ENCODE results near the gene PPP1CB.

DNA sequence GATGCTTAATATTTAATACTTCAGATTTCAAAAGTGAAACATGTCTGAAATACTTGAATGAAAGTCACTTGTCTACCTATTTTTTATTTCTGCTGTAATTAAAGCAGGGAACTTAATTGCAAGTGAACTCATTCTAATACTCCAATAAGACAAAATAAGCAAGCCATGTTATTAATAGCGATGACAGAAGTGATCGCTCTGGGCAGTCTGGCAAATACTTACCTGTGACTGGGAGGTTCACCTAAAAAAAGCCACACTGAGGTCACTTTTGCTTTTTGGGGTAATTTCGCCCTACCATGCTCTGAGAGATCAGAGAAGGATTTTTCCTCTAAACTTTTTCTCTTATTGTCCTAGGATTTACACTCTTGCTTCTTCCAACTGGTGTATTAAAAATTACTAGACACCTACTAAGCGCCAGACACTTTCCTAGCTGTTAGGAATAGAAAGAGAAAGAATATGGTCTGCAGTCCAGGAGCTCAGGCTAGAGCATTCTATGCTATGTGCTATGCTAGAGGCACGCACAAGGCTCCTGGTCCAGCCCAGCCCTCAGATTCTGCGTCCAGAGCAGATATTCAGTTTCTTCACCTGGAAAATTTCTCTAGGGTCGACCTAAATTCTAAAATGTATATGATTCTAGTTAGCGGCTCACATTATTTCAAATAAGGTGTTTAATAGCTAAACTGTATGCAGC, 26.5 kb upstream of the PPP1CB start:
- TF ChIP-seq CTCF (IDR thresholded peaks at IDR 0.05; ENCODE audit: insufficient read depth, low read length): no peak
- no peak for TF ChIP-seq POLR2AphosphoS5 (IDR thresholded peaks at IDR 0.05; ENCODE audit: low read depth)
